Suprapubic skin (tissue), 4 donors: ENCODE data around the gene F8. TPM values are rescaled to one million over a fixed set of nuclear protein-coding genes. Genes with fewer than 3 reads are reported as not detected.

Experiments used
- DNase-seq, 2 donors: peaks; one replicate each; pipeline ENCODE4 v3.0.0-alpha.2; 2019; ENCODE audit warnings: low spot score in 2 of 2
- H3K27ac ChIP-seq: fragments of 200-600 bp; sonication (generic); one replicate; pipeline ENCODE4 v1.5.1; 2019
- H3K27me3 ChIP-seq: fragments of 200-600 bp; sonication (generic); one replicate; pipeline ENCODE4 v1.5.1; 2019
- H3K36me3 ChIP-seq: fragments of 200-600 bp; sonication (generic); one replicate; pipeline ENCODE4 v1.5.1; 2019
- H3K4me1 ChIP-seq: fragments of 200-600 bp; sonication (generic); one replicate; pipeline ENCODE4 v1.5.1; 2019
- H3K4me3 ChIP-seq: fragments of 200-600 bp; sonication (generic); one replicate; pipeline ENCODE4 v1.5.1; 2019; ENCODE audit warnings: mild to moderate bottlenecking
- H3K9me3 ChIP-seq: fragments of 200-600 bp; sonication (generic); one replicate; pipeline ENCODE4 v1.5.1; 2019
- CTCF ChIP-seq, 2 donors: fragments of 200-600 bp in 1 of 2; fragments of 450-650 bp in 1 of 2; sonication (generic) in 1 of 2; IDR thresholded peaks; one replicate each; pipeline ENCODE4 v1.5.1; 2016 to 2019; ENCODE audit warnings: antibody characterized with exemption in 2 of 2, mild to moderate bottlenecking in 1 of 2, moderate library complexity in 1 of 2
- EP300 ChIP-seq: sonication (generic); formaldehyde crosslinking; IDR thresholded peaks from one replicate; pipeline ENCODE4 v1.6.1; 2017; ENCODE audit warnings: antibody characterized with exemption
- POLR2A ChIP-seq, 2 donors: fragments of 450-650 bp; IDR thresholded peaks; one replicate each; pipeline ENCODE4 v1.6.1; 2017; ENCODE audit warnings: antibody characterized with exemption in 2 of 2, mild to moderate bottlenecking in 2 of 2, moderate library complexity in 2 of 2
- POLR2AphosphoS5 ChIP-seq, 3 donors: sonication (generic); formaldehyde crosslinking; IDR thresholded peaks; one replicate each; pipeline ENCODE4 v1.6.1; 2017; ENCODE audit warnings: antibody characterized with exemption in 3 of 3
- WGBS: methylation state at CpG from one replicate; pipeline ENCODE4 v1.1.5; 2018; 5-methylcytosine and 5-hydroxymethylcytosine counted together
- total RNA-seq, 4 donors: library from RNA; depleted of rRNA; stranded (reverse); fragments of >200 nt; gene quantifications; one replicate each; pipeline ENCODE4 v1.1.0, GENCODE V29; 2016

F8 gene
- total RNA-seq, 4 donors from 2014 or later = 5.1 to 15.0 (median 6.7) TPM

- TF ChIP-seq POLR2A (IDR thresholded peaks at IDR 0.05) (no peak), CTCF (IDR thresholded peaks at IDR 0.05) (no peak), POLR2AphosphoS5 (IDR thresholded peaks at IDR 0.05) (no peak), EP300 (no peak)
These were observed 6.4 kb upstream of the F8 start for GRCh38 chrX:155028877-155029291.

GRCh38 chrX:155028129-155028528 is 5.6 kb upstream of the F8 start:
- no peak for DNase-seq
- H3K27ac ChIP-seq = peak overlapping the region; percentile 97
- H3K36me3 ChIP-seq = no peaks in the 10 kb centered on the region
- no peaks in the 10 kb centered on the region for H3K27me3 ChIP-seq
- 44% methylated on average over 3 of the region's 3 CpGs for WGBS
- TF ChIP-seq EP300 = no peak
- no peak for TF ChIP-seq POLR2AphosphoS5 (IDR thresholded peaks at IDR 0.05)
- no peak for TF ChIP-seq CTCF (IDR thresholded peaks at IDR 0.05)
- TF ChIP-seq POLR2A (IDR thresholded peaks at IDR 0.05) = no peak
- no peaks in the 10 kb centered on the region for H3K9me3 ChIP-seq
- peaks cover 12% of the 10 kb centered on the region for H3K4me1 ChIP-seq
- peak overlapping the region; percentile 63 for H3K4me3 ChIP-seq

More at GRCh38 chrX:155028877-155029291, 6.4 kb upstream of the F8 start:
- Histone ChIP-seq H3K27me3 (no peaks in the 10 kb centered on the region), H3K9me3 (no peaks in the 10 kb centered on the region), H3K36me3 (no peaks in the 10 kb centered on the region), H3K4me1 (peaks cover 12% of the 10 kb centered on the region), H3K27ac (peak overlapping the region; percentile 18), H3K4me3 (no peak overlapping the region)
- 72% methylated on average over 2 of the region's 2 CpGs for WGBS
- no peak for DNase-seq

GRCh38 chrX:155027509-155028066 is 5.1 kb upstream of the F8 start:
- Histone ChIP-seq H3K27ac (peak overlapping the region; percentile 97), H3K36me3 (no peaks in the 10 kb centered on the region), H3K9me3 (no peaks in the 10 kb centered on the region)

GRCh38 chrX:155026727-155027508 is 4.4 kb upstream of the F8 start, which contains the start of gene FUNDC2:
TSS of gene FUNDC2 (plus strand) at chrX:155026844. CDS start at chrX:155026939, 95 bp downstream.
- peak; percentile 93 to 96 for DNase-seq
- WGBS = 41% methylated on average over 55 of the region's 82 CpGs
- Histone ChIP-seq H3K27ac (peak within 1 kb of the TSS; percentile 97), H3K4me1 (peaks cover 12% of the 10 kb centered on the region), H3K4me3 (peak within 1 kb of the TSS; percentile 63), H3K36me3 (no peaks in the 10 kb centered on the region), H3K27me3 (no peaks in the 10 kb centered on the region), H3K9me3 (no peaks in the 10 kb centered on the region)
- TF ChIP-seq CTCF (IDR thresholded peaks at IDR 0.05) (no peak), POLR2A (IDR thresholded peaks at IDR 0.05) (peak in 1 of 2 donors; percentile 76), POLR2AphosphoS5 (IDR thresholded peaks at IDR 0.05) (peak; percentile 48 to 65 (median 64))

More at GRCh38 chrX:155027509-155028066, 5.1 kb upstream of the F8 start:
- WGBS = 44% methylated on average over 14 of the region's 14 CpGs
- Histone ChIP-seq H3K27me3 (no peaks in the 10 kb centered on the region), H3K4me1 (peaks cover 12% of the 10 kb centered on the region), H3K4me3 (peak overlapping the region; percentile 63)
- DNase-seq = no peak
- TF ChIP-seq POLR2A (IDR thresholded peaks at IDR 0.05) (peak in 1 of 2 donors; percentile 67), EP300 (no peak), POLR2AphosphoS5 (IDR thresholded peaks at IDR 0.05) (peak in 2 of 3 donors; percentile 34 to 61)

GRCh38 chrX:155026420-155026726 is 3.9 kb upstream of the F8 start:
- WGBS = 44% methylated on average over 16 of the region's 16 CpGs
- DNase-seq = no peak
- H3K9me3 ChIP-seq = no peaks in the 10 kb centered on the region

More at GRCh38 chrX:155026420-155026726, 3.9 kb upstream of the F8 start:
- no peaks in the 10 kb centered on the region for H3K27me3 ChIP-seq
- TF ChIP-seq CTCF (IDR thresholded peaks at IDR 0.05) (no peak), POLR2A (IDR thresholded peaks at IDR 0.05) (no peak), POLR2AphosphoS5 (IDR thresholded peaks at IDR 0.05) (no peak), EP300 (no peak)
- H3K4me3 ChIP-seq = peak overlapping the region; percentile 63
- H3K4me1 ChIP-seq = peaks cover 12% of the 10 kb centered on the region
- H3K27ac ChIP-seq = peak overlapping the region; percentile 97
- H3K36me3 ChIP-seq = no peaks in the 10 kb centered on the region
